WTC11 (cell line): ENCODE measurements around the gene CYP2U1. TPM values are rescaled to one million over a fixed set of nuclear protein-coding genes. Genes with fewer than 3 reads are reported as not detected.

Experiments
- ATF3 ChIP-seq: sonication (generic); formaldehyde crosslinking; conservative IDR thresholded peaks from 2 replicates; pipeline ENCODE4 v1.8.1; 2022; ENCODE audit warnings: mild to moderate bottlenecking, missing genetic modification reagents
- CREM ChIP-seq: sonication (generic); formaldehyde crosslinking; IDR thresholded peaks from 2 replicates; pipeline ENCODE4 v1.8.1; 2022; ENCODE audit warnings: mild to moderate bottlenecking, missing genetic modification reagents, moderate library complexity
- ETV6 ChIP-seq: sonication (generic); formaldehyde crosslinking; IDR thresholded peaks from 2 replicates; pipeline ENCODE4 v1.8.1; 2022; ENCODE audit warnings: mild to moderate bottlenecking, missing genetic modification reagents
- FOXP1 ChIP-seq: sonication (generic); formaldehyde crosslinking; IDR thresholded peaks from 2 replicates; pipeline ENCODE4 v1.8.0; 2022; ENCODE audit warnings: missing genetic modification reagents, mild to moderate bottlenecking, moderate library complexity, borderline replicate concordance
- IRF1 ChIP-seq: sonication (generic); formaldehyde crosslinking; IDR thresholded peaks from 2 replicates; pipeline ENCODE4 v1.8.0; 2023; ENCODE audit warnings: missing genetic modification reagents
- JAZF1 ChIP-seq: fragments of 250-450 bp; sonication (Bioruptor Pico); IDR thresholded peaks from 2 replicates; pipeline ENCODE4 v1.9.0; 2021; ENCODE audit warnings: moderate library complexity, mild to moderate bottlenecking, inconsistent platforms
- NFATC4 ChIP-seq: fragments of 250-450 bp; sonication (Bioruptor Pico); IDR thresholded peaks from 2 replicates; pipeline ENCODE4 v1.9.0; 2021; ENCODE audit warnings: mild to moderate bottlenecking
- NR3C1 ChIP-seq: sonication (generic); formaldehyde crosslinking; conservative IDR thresholded peaks from 2 replicates; pipeline ENCODE4 v1.8.1; 2023; ENCODE audit warnings: low read depth, mild to moderate bottlenecking, missing genetic modification reagents
- SMAD3 ChIP-seq: sonication (generic); formaldehyde crosslinking; IDR thresholded peaks from 2 replicates; pipeline ENCODE4 v1.8.0; 2022; ENCODE audit warnings: missing genetic modification reagents, mild to moderate bottlenecking, borderline replicate concordance
- TCF7 ChIP-seq: sonication (generic); formaldehyde crosslinking; IDR thresholded peaks from 2 replicates; pipeline ENCODE4 v1.8.0; 2022; ENCODE audit warnings: mild to moderate bottlenecking, low read depth, missing genetic modification reagents, moderate library complexity
- TEAD4 ChIP-seq: sonication (generic); formaldehyde crosslinking; IDR thresholded peaks from 2 replicates; pipeline ENCODE4 v1.8.0; 2022; ENCODE audit warnings: mild to moderate bottlenecking, missing genetic modification reagents
- USF1 ChIP-seq: sonication (generic); formaldehyde crosslinking; IDR thresholded peaks from 2 replicates; pipeline ENCODE4 v1.8.0; 2022; ENCODE audit warnings: mild to moderate bottlenecking, missing genetic modification reagents
- ZBTB21 ChIP-seq: sonication (generic); formaldehyde crosslinking; IDR thresholded peaks from 2 replicates; pipeline ENCODE4 v1.8.1; 2023; ENCODE audit warnings: mild to moderate bottlenecking, missing genetic modification reagents, borderline replicate concordance
- ZNF396 ChIP-seq: fragments of 250-450 bp; sonication (Bioruptor Pico); IDR thresholded peaks from 2 replicates; pipeline ENCODE4 v1.8.0; 2021; ENCODE audit warnings: mild to moderate bottlenecking, moderate library complexity, borderline replicate concordance
- ZNF416 ChIP-seq: fragments of 250-450 bp; sonication (Bioruptor Pico); IDR thresholded peaks from 2 replicates; pipeline ENCODE4 v1.9.0; 2021; ENCODE audit warnings: mild to moderate bottlenecking, inconsistent platforms
- total RNA-seq: library from RNA; stranded (reverse); gene quantifications from 3 replicates; pipeline ENCODE4 v1.2.3, GENCODE V29; 2021
- TF ChIP-seq, protein P1 (sequence below): sonication (generic); formaldehyde crosslinking; IDR thresholded peaks from 2 replicates; pipeline ENCODE4 v1.8.1; 2023; ENCODE audit warnings: mild to moderate bottlenecking, missing genetic modification reagents, borderline replicate concordance
- TF ChIP-seq, protein P2 (sequence below): sonication (generic); formaldehyde crosslinking; IDR thresholded peaks from 2 replicates; pipeline ENCODE4 v1.8.1; 2023; ENCODE audit warnings: mild to moderate bottlenecking, moderate library complexity, missing genetic modification reagents
- TF ChIP-seq, protein P3 (sequence below): sonication (generic); formaldehyde crosslinking; IDR thresholded peaks from 2 replicates; pipeline ENCODE4 v1.8.1; 2022; ENCODE audit warnings: missing genetic modification reagents, borderline replicate concordance
- TF ChIP-seq, protein P4 (sequence below): sonication (generic); formaldehyde crosslinking; IDR thresholded peaks from 2 replicates; pipeline ENCODE4 v1.8.0; 2022; ENCODE audit warnings: mild to moderate bottlenecking, missing genetic modification reagents
- TF ChIP-seq, protein P5 (sequence below): sonication (generic); formaldehyde crosslinking; IDR thresholded peaks from 2 replicates; pipeline ENCODE4 v1.8.0; 2023; ENCODE audit warnings: mild to moderate bottlenecking, missing genetic modification reagents
- TF ChIP-seq, protein P6 (sequence below): sonication (generic); formaldehyde crosslinking; IDR thresholded peaks from 2 replicates; pipeline ENCODE4 v1.8.1; 2022; ENCODE audit warnings: low read depth, mild to moderate bottlenecking, moderate library complexity, missing genetic modification reagents, borderline replicate concordance
- TF ChIP-seq, protein P7 (sequence below): fragments of 250-450 bp; sonication (Bioruptor Pico); IDR thresholded peaks from 2 replicates; pipeline ENCODE4 v2.1.2; 2022; ENCODE audit warnings: mild to moderate bottlenecking, moderate library complexity

The CYP2U1 gene
- total RNA-seq, 1 experiment from 2014 or later, result 2.9 TPM

- TF ChIP-seq, protein P1, sequence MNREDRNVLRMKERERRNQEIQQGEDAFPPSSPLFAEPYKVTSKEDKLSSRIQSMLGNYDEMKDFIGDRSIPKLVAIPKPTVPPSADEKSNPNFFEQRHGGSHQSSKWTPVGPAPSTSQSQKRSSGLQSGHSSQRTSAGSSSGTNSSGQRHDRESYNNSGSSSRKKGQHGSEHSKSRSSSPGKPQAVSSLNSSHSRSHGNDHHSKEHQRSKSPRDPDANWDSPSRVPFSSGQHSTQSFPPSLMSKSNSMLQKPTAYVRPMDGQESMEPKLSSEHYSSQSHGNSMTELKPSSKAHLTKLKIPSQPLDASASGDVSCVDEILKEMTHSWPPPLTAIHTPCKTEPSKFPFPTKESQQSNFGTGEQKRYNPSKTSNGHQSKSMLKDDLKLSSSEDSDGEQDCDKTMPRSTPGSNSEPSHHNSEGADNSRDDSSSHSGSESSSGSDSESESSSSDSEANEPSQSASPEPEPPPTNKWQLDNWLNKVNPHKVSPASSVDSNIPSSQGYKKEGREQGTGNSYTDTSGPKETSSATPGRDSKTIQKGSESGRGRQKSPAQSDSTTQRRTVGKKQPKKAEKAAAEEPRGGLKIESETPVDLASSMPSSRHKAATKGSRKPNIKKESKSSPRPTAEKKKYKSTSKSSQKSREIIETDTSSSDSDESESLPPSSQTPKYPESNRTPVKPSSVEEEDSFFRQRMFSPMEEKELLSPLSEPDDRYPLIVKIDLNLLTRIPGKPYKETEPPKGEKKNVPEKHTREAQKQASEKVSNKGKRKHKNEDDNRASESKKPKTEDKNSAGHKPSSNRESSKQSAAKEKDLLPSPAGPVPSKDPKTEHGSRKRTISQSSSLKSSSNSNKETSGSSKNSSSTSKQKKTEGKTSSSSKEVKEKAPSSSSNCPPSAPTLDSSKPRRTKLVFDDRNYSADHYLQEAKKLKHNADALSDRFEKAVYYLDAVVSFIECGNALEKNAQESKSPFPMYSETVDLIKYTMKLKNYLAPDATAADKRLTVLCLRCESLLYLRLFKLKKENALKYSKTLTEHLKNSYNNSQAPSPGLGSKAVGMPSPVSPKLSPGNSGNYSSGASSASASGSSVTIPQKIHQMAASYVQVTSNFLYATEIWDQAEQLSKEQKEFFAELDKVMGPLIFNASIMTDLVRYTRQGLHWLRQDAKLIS, result no peak
- TF ChIP-seq, protein P2, sequence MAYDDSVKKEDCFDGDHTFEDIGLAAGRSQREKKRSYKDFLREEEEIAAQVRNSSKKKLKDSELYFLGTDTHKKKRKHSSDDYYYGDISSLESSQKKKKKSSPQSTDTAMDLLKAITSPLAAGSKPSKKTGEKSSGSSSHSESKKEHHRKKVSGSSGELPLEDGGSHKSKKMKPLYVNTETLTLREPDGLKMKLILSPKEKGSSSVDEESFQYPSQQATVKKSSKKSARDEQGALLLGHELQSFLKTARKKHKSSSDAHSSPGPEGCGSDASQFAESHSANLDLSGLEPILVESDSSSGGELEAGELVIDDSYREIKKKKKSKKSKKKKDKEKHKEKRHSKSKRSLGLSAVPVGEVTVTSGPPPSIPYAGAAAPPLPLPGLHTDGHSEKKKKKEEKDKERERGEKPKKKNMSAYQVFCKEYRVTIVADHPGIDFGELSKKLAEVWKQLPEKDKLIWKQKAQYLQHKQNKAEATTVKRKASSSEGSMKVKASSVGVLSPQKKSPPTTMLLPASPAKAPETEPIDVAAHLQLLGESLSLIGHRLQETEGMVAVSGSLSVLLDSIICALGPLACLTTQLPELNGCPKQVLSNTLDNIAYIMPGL (CRISPR knock-in tag), result no peak
- TF ChIP-seq, protein P3, sequence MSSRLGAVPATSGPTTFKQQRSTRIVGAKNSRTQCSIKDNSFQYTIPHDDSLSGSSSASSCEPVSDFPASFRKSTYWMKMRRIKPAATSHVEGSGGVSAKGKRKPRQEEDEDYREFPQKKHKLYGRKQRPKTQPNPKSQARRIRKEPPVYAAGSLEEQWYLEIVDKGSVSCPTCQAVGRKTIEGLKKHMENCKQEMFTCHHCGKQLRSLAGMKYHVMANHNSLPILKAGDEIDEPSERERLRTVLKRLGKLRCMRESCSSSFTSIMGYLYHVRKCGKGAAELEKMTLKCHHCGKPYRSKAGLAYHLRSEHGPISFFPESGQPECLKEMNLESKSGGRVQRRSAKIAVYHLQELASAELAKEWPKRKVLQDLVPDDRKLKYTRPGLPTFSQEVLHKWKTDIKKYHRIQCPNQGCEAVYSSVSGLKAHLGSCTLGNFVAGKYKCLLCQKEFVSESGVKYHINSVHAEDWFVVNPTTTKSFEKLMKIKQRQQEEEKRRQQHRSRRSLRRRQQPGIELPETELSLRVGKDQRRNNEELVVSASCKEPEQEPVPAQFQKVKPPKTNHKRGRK, result no peak
- TF ChIP-seq, protein P4, sequence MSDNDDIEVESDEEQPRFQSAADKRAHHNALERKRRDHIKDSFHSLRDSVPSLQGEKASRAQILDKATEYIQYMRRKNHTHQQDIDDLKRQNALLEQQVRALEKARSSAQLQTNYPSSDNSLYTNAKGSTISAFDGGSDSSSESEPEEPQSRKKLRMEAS (CRISPR knock-in tag), result peak; percentile 76
- TF ChIP-seq ZBTB21 (no peak), NR3C1 (CRISPR knock-in tag) (0 out of 2 replicates have a peak, but pooled peaks have one; percentile 56), SMAD3 (CRISPR knock-in tag) (no peak), TEAD4 (CRISPR knock-in tag) (no peak; the same call in 1 of the 2 replicates), CREM (CRISPR knock-in tag) (no peak), ZNF416 (CRISPR knock-in tag) (no peak), FOXP1 (CRISPR knock-in tag) (peak; percentile 93; the same call in 1 of the 2 replicates), TCF7 (CRISPR knock-in tag) (peak; percentile 45; the same call in 1 of the 2 replicates), ETV6 (CRISPR knock-in tag) (no peak; the same call in 1 of the 2 replicates), NFATC4 (CRISPR knock-in tag) (no peak), JAZF1 (CRISPR knock-in tag) (no peak), IRF1 (CRISPR knock-in tag) (no peak), ZNF396 (CRISPR knock-in tag) (no peak), ATF3 (CRISPR knock-in tag) (no peak), USF1 (CRISPR knock-in tag) (peak; percentile 93)
- TF ChIP-seq, protein P5, sequence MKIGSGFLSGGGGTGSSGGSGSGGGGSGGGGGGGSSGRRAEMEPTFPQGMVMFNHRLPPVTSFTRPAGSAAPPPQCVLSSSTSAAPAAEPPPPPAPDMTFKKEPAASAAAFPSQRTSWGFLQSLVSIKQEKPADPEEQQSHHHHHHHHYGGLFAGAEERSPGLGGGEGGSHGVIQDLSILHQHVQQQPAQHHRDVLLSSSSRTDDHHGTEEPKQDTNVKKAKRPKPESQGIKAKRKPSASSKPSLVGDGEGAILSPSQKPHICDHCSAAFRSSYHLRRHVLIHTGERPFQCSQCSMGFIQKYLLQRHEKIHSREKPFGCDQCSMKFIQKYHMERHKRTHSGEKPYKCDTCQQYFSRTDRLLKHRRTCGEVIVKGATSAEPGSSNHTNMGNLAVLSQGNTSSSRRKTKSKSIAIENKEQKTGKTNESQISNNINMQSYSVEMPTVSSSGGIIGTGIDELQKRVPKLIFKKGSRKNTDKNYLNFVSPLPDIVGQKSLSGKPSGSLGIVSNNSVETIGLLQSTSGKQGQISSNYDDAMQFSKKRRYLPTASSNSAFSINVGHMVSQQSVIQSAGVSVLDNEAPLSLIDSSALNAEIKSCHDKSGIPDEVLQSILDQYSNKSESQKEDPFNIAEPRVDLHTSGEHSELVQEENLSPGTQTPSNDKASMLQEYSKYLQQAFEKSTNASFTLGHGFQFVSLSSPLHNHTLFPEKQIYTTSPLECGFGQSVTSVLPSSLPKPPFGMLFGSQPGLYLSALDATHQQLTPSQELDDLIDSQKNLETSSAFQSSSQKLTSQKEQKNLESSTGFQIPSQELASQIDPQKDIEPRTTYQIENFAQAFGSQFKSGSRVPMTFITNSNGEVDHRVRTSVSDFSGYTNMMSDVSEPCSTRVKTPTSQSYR (CRISPR knock-in tag), result 0 out of 2 replicates have a peak, but pooled peaks have one; percentile 9
- TF ChIP-seq, protein P6, sequence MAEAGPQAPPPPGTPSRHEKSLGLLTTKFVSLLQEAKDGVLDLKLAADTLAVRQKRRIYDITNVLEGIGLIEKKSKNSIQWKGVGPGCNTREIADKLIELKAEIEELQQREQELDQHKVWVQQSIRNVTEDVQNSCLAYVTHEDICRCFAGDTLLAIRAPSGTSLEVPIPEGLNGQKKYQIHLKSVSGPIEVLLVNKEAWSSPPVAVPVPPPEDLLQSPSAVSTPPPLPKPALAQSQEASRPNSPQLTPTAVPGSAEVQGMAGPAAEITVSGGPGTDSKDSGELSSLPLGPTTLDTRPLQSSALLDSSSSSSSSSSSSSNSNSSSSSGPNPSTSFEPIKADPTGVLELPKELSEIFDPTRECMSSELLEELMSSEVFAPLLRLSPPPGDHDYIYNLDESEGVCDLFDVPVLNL (CRISPR knock-in tag), result no peak
- TF ChIP-seq, protein P7, sequence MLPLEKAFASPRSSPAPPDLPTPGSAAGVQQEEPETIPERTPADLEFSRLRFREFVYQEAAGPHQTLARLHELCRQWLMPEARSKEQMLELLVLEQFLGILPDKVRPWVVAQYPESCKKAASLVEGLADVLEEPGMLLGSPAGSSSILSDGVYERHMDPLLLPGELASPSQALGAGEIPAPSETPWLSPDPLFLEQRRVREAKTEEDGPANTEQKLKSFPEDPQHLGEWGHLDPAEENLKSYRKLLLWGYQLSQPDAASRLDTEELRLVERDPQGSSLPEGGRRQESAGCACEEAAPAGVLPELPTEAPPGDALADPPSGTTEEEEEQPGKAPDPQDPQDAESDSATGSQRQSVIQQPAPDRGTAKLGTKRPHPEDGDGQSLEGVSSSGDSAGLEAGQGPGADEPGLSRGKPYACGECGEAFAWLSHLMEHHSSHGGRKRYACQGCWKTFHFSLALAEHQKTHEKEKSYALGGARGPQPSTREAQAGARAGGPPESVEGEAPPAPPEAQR (CRISPR knock-in tag), result no peak
Observed at GRCh38 chr4:107931775-107932321, 499 bp downstream of the CYP2U1 start (continued).
